Mesothelial cell of epicardium (in vitro differentiated cells): ENCODE data around the gene MUC21. TPM values are rescaled to one million over a fixed set of nuclear protein-coding genes. Genes with fewer than 3 reads are reported as not detected.
"Not testable (repeated sequence)": the region's sequence is repeated elsewhere in the genome, so short reads cannot be mapped to it uniquely, and the experiment has no call there.

ENCODE experiments used
- DNase-seq, 2 experiments: peaks; one replicate each; pipeline ENCODE4 v3.0.0; 2021; ENCODE audit warnings: low spot score in 2 of 2; ENCODE audit not compliant: unreplicated experiment in 2 of 2
- H3K27ac Mint-ChIP-seq: 2 replicates; pipeline ENCODE4 v1.8.0; 2021; ENCODE audit warnings: mixed read lengths
- H3K27me3 Mint-ChIP-seq: 2 replicates; pipeline ENCODE4 v1.8.0; 2021; ENCODE audit warnings: low read depth, mixed read lengths
- H3K36me3 Mint-ChIP-seq: 2 replicates; pipeline ENCODE4 v1.8.0; 2021; ENCODE audit warnings: mixed read lengths
- H3K4me1 Mint-ChIP-seq: 2 replicates; pipeline ENCODE4 v1.8.0; 2021; ENCODE audit warnings: mixed read lengths
- H3K4me3 Mint-ChIP-seq: 2 replicates; pipeline ENCODE4 v1.8.0; 2021; ENCODE audit warnings: mild to moderate bottlenecking, moderate library complexity, mixed read lengths
- H3K9me3 Mint-ChIP-seq: 2 replicates; pipeline ENCODE4 v1.8.0; 2021; ENCODE audit warnings: mixed read lengths
- CTCF ChIP-seq: fragments of 200-600 bp; sonication (generic); IDR thresholded peaks from one replicate; pipeline ENCODE4 v1.5.0; 2021; ENCODE audit warnings: antibody characterized with exemption; ENCODE audit not compliant: unreplicated experiment
- total RNA-seq: library from RNA; stranded (reverse); gene quantifications from 3 replicates; pipeline ENCODE4 v1.2.1, GENCODE V29; 2021

The MUC21 gene
- total RNA-seq, 1 donor from 2014 or later = not detected

GRCh38 chr6:31010393-31011060 is 27.0 kb downstream of the MUC21 start, which contains the start of gene MUC22:
Gene MUC22, plus strand, starts transcription at chr6:31010474. Its CDS starts 233 bp downstream, at chr6:31010707.
- no peak for TF ChIP-seq CTCF
- Mint-ChIP-seq H3K27ac (no peak within 1 kb of the TSS), H3K4me3 (no peak within 1 kb of the TSS), H3K36me3 (no peaks in the 10 kb centered on the region), H3K4me1 (peaks cover 27% of the 10 kb centered on the region), H3K9me3 (peaks cover 8% of the 10 kb centered on the region), H3K27me3 (peaks cover 2% of the 10 kb centered on the region)
- DNase-seq = no peak

GRCh38 chr6:31011153-31011552 is 27.6 kb downstream of the MUC21 start:
- Mint-ChIP-seq H3K36me3 (peaks cover 2% of the 10 kb centered on the region), H3K4me1 (peaks cover 24% of the 10 kb centered on the region), H3K27ac (no peak overlapping the region), H3K9me3 (peaks cover 14% of the 10 kb centered on the region), H3K4me3 (no peak overlapping the region), H3K27me3 (peaks cover 2% of the 10 kb centered on the region)
- no peak for TF ChIP-seq CTCF
- DNase-seq = no peak

- Mint-ChIP-seq H3K9me3 (peaks cover 15% of the 10 kb centered on the region), H3K36me3 (peaks cover 2% of the 10 kb centered on the region), H3K27me3 (peaks cover 6% of the 10 kb centered on the region), H3K4me1 (peaks cover 7% of the 10 kb centered on the region), H3K27ac (no peak overlapping the region), H3K4me3 (no peak overlapping the region)
- TF ChIP-seq CTCF = no peak
- no peak for DNase-seq
These were observed 33.3 kb downstream of the MUC21 start for GRCh38 chr6:31016659-31017299.

- not testable (repeated sequence) for H3K27me3 Mint-ChIP-seq, H3K4me1 Mint-ChIP-seq, H3K27ac Mint-ChIP-seq, DNase-seq, H3K4me3 Mint-ChIP-seq, H3K36me3 Mint-ChIP-seq
- H3K9me3 Mint-ChIP-seq = peaks cover 16% of the 10 kb centered on the region
These were observed 33.9 kb downstream of the MUC21 start for GRCh38 chr6:31017436-31017835.

- Mint-ChIP-seq H3K4me1 (peaks cover 3% of the 10 kb centered on the region), H3K27ac (no peak overlapping the region), H3K36me3 (peaks cover 3% of the 10 kb centered on the region), H3K4me3 (no peak overlapping the region), H3K9me3 (peaks cover 22% of the 10 kb centered on the region), H3K27me3 (peaks cover 4% of the 10 kb centered on the region)
- no peak for TF ChIP-seq CTCF
- DNase-seq = no peak
These were observed 36.5 kb downstream of the MUC21 start for GRCh38 chr6:31020057-31020456.

GRCh38 chr6:31020631-31021255 is 37.2 kb downstream of the MUC21 start:
- not testable (repeated sequence) for H3K4me1 Mint-ChIP-seq, H3K27ac Mint-ChIP-seq, H3K27me3 Mint-ChIP-seq, H3K4me3 Mint-ChIP-seq, DNase-seq, H3K36me3 Mint-ChIP-seq
- H3K9me3 Mint-ChIP-seq = peaks cover 18% of the 10 kb centered on the region

GRCh38 chr6:31021705-31022531 is 38.4 kb downstream of the MUC21 start:
- H3K9me3 Mint-ChIP-seq = peaks cover 13% of the 10 kb centered on the region
- not testable (repeated sequence) for H3K4me1 Mint-ChIP-seq, H3K36me3 Mint-ChIP-seq, DNase-seq, H3K27ac Mint-ChIP-seq, H3K27me3 Mint-ChIP-seq, H3K4me3 Mint-ChIP-seq
